ENCODE measurements around the gene FAM149A. TPM values are rescaled to one million over a fixed set of nuclear protein-coding genes. Genes with fewer than 3 reads are reported as not detected.

The FAM149A gene
- total RNA-seq, 2 donors from 2014 or later, result 9.9 to 12.8 TPM

- Histone ChIP-seq H3K4me3 (no peak overlapping the region), H3K36me3 (no peaks in the 10 kb centered on the region), H3K9me3 (no peaks in the 10 kb centered on the region), H3K27ac (no peak overlapping the region), H3K27me3 (replicated peaks; ENCODE audit: insufficient read depth) (no peaks in the 10 kb centered on the region), H3K4me1 (ENCODE audit: control insufficient read depth in 1 of 2, low read depth in 2 of 2) (no peaks in the 10 kb centered on the region)
- TF ChIP-seq CTCF (IDR thresholded peaks at IDR 0.05), result no peak
- DNase-seq (ENCODE audit: low spot score), result no peak
- no peak for ATAC-seq (ENCODE audit: insufficient number of reproducible peaks, low FRiP score, low read depth)
Observed at GRCh38 chr4:186116697-186117096, 12.2 kb downstream of the FAM149A start.

GRCh38 chr4:186118582-186118981, 14.1 kb downstream of the FAM149A start:
- TF ChIP-seq CTCF (IDR thresholded peaks at IDR 0.05), result no peak
- Histone ChIP-seq H3K9me3 (no peaks in the 10 kb centered on the region), H3K4me3 (no peak overlapping the region), H3K27ac (no peak overlapping the region), H3K4me1 (ENCODE audit: control insufficient read depth in 1 of 2, low read depth in 2 of 2) (no peaks in the 10 kb centered on the region), H3K27me3 (replicated peaks; ENCODE audit: insufficient read depth) (no peaks in the 10 kb centered on the region), H3K36me3 (no peaks in the 10 kb centered on the region)
- ATAC-seq (ENCODE audit: insufficient number of reproducible peaks, low FRiP score, low read depth) (no peak), DNase-seq (ENCODE audit: low spot score) (no peak)

DNA sequence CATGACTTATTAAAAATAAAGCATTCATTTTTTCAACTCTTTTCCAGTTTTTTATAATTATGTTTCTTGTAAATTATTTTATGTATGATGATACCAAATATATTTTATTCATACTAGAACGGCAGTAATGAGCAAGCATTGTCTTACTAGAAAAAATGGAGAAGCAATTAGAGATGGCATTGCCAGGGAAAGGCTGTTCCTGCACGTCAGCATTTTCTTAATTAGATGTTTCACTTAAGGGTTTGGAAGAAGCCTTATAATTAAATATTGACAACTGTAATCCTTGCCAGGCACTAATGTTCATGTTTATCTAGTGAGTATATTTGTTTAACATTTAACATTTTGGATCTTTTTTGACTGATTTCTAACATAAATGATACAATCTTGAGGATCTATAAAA, 16.6 kb downstream of the FAM149A start:
- DNase-seq (ENCODE audit: low spot score) (no peak), ATAC-seq (ENCODE audit: insufficient number of reproducible peaks, low FRiP score, low read depth) (no peak)
- no peaks in the 10 kb centered on the region for H3K36me3 ChIP-seq
- no peaks in the 10 kb centered on the region for H3K4me1 ChIP-seq (ENCODE audit: control insufficient read depth in 1 of 2, low read depth in 2 of 2)
- H3K27ac ChIP-seq, result no peak overlapping the region
- H3K9me3 ChIP-seq, result no peaks in the 10 kb centered on the region
- no peaks in the 10 kb centered on the region for H3K27me3 ChIP-seq (replicated peaks; ENCODE audit: insufficient read depth)
- no peak overlapping the region for H3K4me3 ChIP-seq
- TF ChIP-seq CTCF (IDR thresholded peaks at IDR 0.05), result no peak

- DNase-seq (ENCODE audit: low spot score) (no peak), ATAC-seq (ENCODE audit: insufficient number of reproducible peaks, low FRiP score, low read depth) (no peak)
- Histone ChIP-seq H3K27me3 (replicated peaks; ENCODE audit: insufficient read depth) (no peaks in the 10 kb centered on the region), H3K4me1 (ENCODE audit: control insufficient read depth in 1 of 2, low read depth in 2 of 2) (no peaks in the 10 kb centered on the region), H3K9me3 (no peaks in the 10 kb centered on the region), H3K36me3 (no peaks in the 10 kb centered on the region), H3K4me3 (no peak overlapping the region), H3K27ac (no peak overlapping the region)
- TF ChIP-seq CTCF (IDR thresholded peaks at IDR 0.05), result no peak
Observed at GRCh38 chr4:186128842-186129241, 24.3 kb downstream of the FAM149A start.

DNA sequence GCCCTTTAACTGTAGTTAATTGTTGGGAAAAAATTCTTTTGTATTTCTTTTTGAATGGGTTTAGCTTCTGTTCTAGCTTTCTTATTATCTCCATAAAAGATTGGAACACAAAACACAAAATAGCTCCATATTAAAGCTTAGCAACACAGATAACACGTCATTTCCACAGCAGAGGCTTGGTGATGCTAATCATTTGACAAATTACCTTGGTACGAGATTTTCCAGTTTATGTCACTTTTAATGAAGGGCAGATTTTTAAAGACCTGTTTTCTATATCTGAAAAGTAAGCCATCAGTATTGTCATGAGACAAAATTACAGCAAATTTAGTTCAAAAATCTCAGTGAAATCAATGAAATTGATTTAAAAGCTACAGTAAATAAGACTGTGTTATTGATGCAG, 27.4 kb downstream of the FAM149A start:
- no peaks in the 10 kb centered on the region for H3K27me3 ChIP-seq (replicated peaks; ENCODE audit: insufficient read depth)
- H3K27ac ChIP-seq, result no peak overlapping the region
- H3K9me3 ChIP-seq, result no peaks in the 10 kb centered on the region
- ATAC-seq (ENCODE audit: insufficient number of reproducible peaks, low FRiP score, low read depth), result no peak
- no peak overlapping the region for H3K4me3 ChIP-seq
- no peaks in the 10 kb centered on the region for H3K4me1 ChIP-seq (ENCODE audit: control insufficient read depth in 1 of 2, low read depth in 2 of 2)
- no peaks in the 10 kb centered on the region for H3K36me3 ChIP-seq
- no peak for TF ChIP-seq CTCF (IDR thresholded peaks at IDR 0.05)
- no peak for DNase-seq (ENCODE audit: low spot score)

All from thoracic aorta (tissue), 2 donors.